Measurements from ENCODE around the gene CHRDL2.
"Not testable (repeated sequence)": the region's sequence is repeated elsewhere in the genome, so short reads cannot be mapped to it uniquely, and the experiment has no call there.

Gene CHRDL2

DNA sequence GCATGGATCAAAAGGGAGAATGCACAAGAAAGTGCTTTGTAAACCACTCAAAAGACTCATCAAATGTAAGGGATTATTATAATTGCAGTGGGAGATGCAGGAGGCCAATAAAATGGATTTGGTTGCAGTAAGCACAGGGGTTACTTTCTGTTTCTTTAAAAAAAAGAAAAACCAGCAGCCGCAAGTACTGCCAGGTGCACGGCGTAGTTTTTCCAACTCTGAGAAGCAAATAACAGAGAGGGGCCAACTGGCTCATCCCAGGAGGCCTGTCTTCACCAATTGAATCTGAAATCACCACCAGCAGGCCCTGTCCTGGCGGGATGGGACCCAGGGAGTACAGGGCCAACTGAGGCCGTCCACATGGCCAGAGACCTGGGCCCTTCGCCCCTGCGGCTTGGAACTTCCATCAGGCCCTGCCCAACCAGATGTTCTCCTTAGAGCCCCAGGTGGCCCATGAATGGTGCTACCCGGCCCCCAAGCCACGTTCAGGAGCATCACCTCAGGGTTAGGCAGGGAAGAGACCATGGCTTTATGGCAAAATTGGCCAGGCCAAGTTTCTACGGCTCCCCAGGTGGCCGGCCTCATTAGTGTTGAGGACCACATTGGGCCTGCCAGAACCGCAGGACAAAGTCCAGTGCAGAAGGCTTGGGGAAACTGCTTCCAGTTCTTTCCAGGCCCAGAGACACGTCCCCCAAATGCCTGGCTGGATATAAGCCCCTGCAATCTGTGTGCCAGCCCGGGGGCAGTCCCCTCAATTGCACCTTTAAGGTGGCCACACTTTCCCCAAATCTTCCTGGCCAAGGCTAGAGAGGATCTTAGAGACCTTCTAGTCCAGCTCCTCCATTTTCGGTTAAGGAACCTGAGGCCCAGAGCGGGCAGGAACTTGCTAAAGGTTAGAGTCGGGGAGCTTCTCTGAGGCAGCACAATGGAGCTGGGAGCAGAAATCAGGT lies 61.7 kb downstream of the CHRDL2 start:
- peaks cover 3% of the 10 kb centered on the region; the same call in 1 of the 2 replicates for H3K4me1 ChIP-seq
- TF ChIP-seq CTCF (IDR thresholded peaks at IDR 0.05; ENCODE audit: low read depth, low read length): no peak
- H3K4me3 ChIP-seq (ENCODE audit: low read depth, low read length): no peak overlapping the region
- no peaks in the 10 kb centered on the region for H3K27me3 ChIP-seq
- no peaks in the 10 kb centered on the region for H3K36me3 ChIP-seq
- DNase-seq: no peak
- no peaks in the 10 kb centered on the region; the same call in 1 of the 2 replicates for H3K9me3 ChIP-seq

GRCh38 chr11:74663315-74663714 lies 67.9 kb downstream of the CHRDL2 start:
- no peaks in the 10 kb centered on the region for H3K9me3 ChIP-seq
- no peaks in the 10 kb centered on the region for H3K27me3 ChIP-seq
- no peak for TF ChIP-seq CTCF (IDR thresholded peaks at IDR 0.05; ENCODE audit: low read depth, low read length)
- no peak for DNase-seq
- H3K36me3 ChIP-seq: no peaks in the 10 kb centered on the region
- H3K4me3 ChIP-seq (ENCODE audit: low read depth, low read length): no peak overlapping the region
- no peaks in the 10 kb centered on the region for H3K4me1 ChIP-seq

DNA sequence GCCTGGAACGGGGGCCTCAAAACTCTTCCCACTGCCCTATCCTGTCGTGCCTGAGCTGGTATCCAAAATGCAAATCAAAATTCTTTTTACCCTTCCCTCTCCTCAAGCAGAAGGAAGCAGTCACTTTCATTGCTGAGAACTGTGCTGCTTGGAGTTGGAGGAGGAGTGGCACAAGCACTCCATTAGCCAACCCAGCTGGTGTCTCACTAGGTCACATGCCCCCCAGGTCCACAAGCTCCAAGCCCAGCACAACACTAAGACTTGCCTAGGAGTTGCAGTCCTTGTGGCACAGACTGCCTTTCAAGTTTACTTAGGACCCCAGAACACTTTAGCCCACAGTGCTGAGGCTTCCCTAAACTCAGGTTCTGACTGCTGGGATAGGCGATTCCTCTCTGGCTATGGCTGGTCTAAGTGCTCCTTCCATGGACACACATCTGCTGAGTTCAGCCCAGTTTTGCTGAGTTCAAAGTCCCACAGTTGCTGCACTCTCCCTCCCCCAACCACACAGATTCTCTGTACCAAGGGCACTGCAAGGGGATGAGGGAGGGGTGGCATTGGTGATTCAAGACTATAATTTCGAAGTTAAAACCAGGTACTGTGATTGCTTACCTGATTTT lies 68.6 kb downstream of the CHRDL2 start:
- H3K9me3 ChIP-seq: no peaks in the 10 kb centered on the region
- no peaks in the 10 kb centered on the region for H3K36me3 ChIP-seq

GRCh38 chr11:74659124-74659523 lies 72.1 kb downstream of the CHRDL2 start:
- not testable (repeated sequence) for H3K4me1 ChIP-seq; H3K36me3 ChIP-seq; DNase-seq; H3K9me3 ChIP-seq; H3K27me3 ChIP-seq; H3K4me3 ChIP-seq (ENCODE audit: low read depth, low read length)

More for the DNA sequence above, 68.6 kb downstream of the CHRDL2 start:
- Histone ChIP-seq H3K27me3 (no peaks in the 10 kb centered on the region), H3K4me1 (no peaks in the 10 kb centered on the region), H3K4me3 (ENCODE audit: low read depth, low read length) (no peak overlapping the region)
- no peak for TF ChIP-seq CTCF (IDR thresholded peaks at IDR 0.05; ENCODE audit: low read depth, low read length)
- DNase-seq: no peak

- no peaks in the 10 kb centered on the region; the same call in 1 of the 2 replicates for H3K36me3 ChIP-seq
- H3K27me3 ChIP-seq: no peaks in the 10 kb centered on the region
- no peak overlapping the region for H3K4me3 ChIP-seq (ENCODE audit: low read depth, low read length)
- no peak for DNase-seq
- no peak for TF ChIP-seq CTCF (IDR thresholded peaks at IDR 0.05; ENCODE audit: low read depth, low read length)
- H3K4me1 ChIP-seq: no peaks in the 10 kb centered on the region
- H3K9me3 ChIP-seq: no peaks in the 10 kb centered on the region
Observed at GRCh38 chr11:74654976-74655375, 76.2 kb downstream of the CHRDL2 start.

- no peaks in the 10 kb centered on the region for H3K9me3 ChIP-seq
- no peaks in the 10 kb centered on the region for H3K27me3 ChIP-seq
- no peaks in the 10 kb centered on the region for H3K4me1 ChIP-seq
- no peak for DNase-seq
- no peak overlapping the region for H3K4me3 ChIP-seq (ENCODE audit: low read depth, low read length)
- no peaks in the 10 kb centered on the region; the same call in 1 of the 2 replicates for H3K36me3 ChIP-seq
- TF ChIP-seq CTCF (IDR thresholded peaks at IDR 0.05; ENCODE audit: low read depth, low read length): no peak
Observed at GRCh38 chr11:74650498-74650897, 80.7 kb downstream of the CHRDL2 start.

Measured in BE2C (cell line).